ENCODE results near the gene ARAP1.
A peak's percentile ranks its signal among the peaks of the same experiment; 100 is the strongest.

ARAP1 gene

GRCh38 chr11:72675221-72675620 lies 77.0 kb downstream of the ARAP1 start:
- Histone ChIP-seq H3K4ac (ENCODE audit: low read depth in 1 of 2, low read length in 2 of 2) (no peak overlapping the region), H2BK120ac (ENCODE audit: low read depth, low read length) (no peak overlapping the region), H3K4me1 (ENCODE audit: control insufficient read depth, insufficient read depth, low read depth, low read length) (peaks cover 13% of the 10 kb centered on the region), H3K23ac (ENCODE audit: low read length in 2 of 2) (no peak overlapping the region), H4K8ac (ENCODE audit: low read length) (no peak overlapping the region), H3K27me3 (ENCODE audit: control insufficient read depth in 1 of 2, insufficient read depth in 1 of 2, low read length in 2 of 2) (peaks cover 95 to 98% of the 10 kb centered on the region in 2 experiments), H3K18ac (ENCODE audit: low read depth in 1 of 2, low read length in 2 of 2) (no peak overlapping the region), H3K14ac (ENCODE audit: low read length in 2 of 2) (no peak overlapping the region), H2BK15ac (ENCODE audit: low read depth, poor library complexity, severe bottlenecking) (no peak overlapping the region), H4K91ac (ENCODE audit: low read length) (no peak overlapping the region), H3K9me3 (ENCODE audit: control insufficient read depth, low read length) (no peaks in the 10 kb centered on the region), H3K4me2 (ENCODE audit: low read length, poor library complexity, severe bottlenecking) (no peak overlapping the region), H3K4me3 (ENCODE audit: insufficient read depth in 1 of 2, low read depth in 1 of 2, low read length in 2 of 2) (no peak overlapping the region), H3K36me3 (ENCODE audit: control insufficient read depth in 1 of 2, insufficient read depth in 2 of 2, low read depth in 1 of 2, low read length in 2 of 2) (no peaks in the 10 kb centered on the region), H2BK5ac (ENCODE audit: low read depth, low read length, poor library complexity, severe bottlenecking) (no peak overlapping the region), H2BK12ac (ENCODE audit: low read length in 2 of 2) (no peak overlapping the region), H2AFZ (ENCODE audit: low read depth, low read length) (no peak overlapping the region), H2AK5ac (ENCODE audit: low read length, severe bottlenecking) (no peak overlapping the region), H3K9ac (ENCODE audit: low read length) (no peak overlapping the region), H3K27ac (ENCODE audit: low read length, poor library complexity, severe bottlenecking) (no peak overlapping the region), H3K79me1 (replicated peaks; ENCODE audit: low read length, poor library complexity, severe bottlenecking) (no peaks in the 10 kb centered on the region)
- WGBS, result 56% methylated on average over 1 of the region's 2 CpGs
- DNase-seq, result no peak

GRCh38 chr11:72673943-72674828 lies 78.0 kb downstream of the ARAP1 start, which contains the start of gene PDE2A:
TSS of gene PDE2A (minus strand) at chr11:72674422. CDS start at chr11:72674207, 215 bp downstream.
- no peak within 1 kb of the TSS for H2AFZ ChIP-seq (ENCODE audit: low read depth, low read length)
- H3K27me3 ChIP-seq (ENCODE audit: control insufficient read depth in 1 of 2, insufficient read depth in 1 of 2, low read length in 2 of 2), result peaks cover 96 to 98% of the 10 kb centered on the region in 2 experiments
- H3K9me3 ChIP-seq (ENCODE audit: control insufficient read depth, low read length), result no peaks in the 10 kb centered on the region
- no peak within 1 kb of the TSS for H3K4me2 ChIP-seq (ENCODE audit: low read length, poor library complexity, severe bottlenecking)
- H2BK12ac ChIP-seq (ENCODE audit: low read length in 2 of 2), result no peak within 1 kb of the TSS
- WGBS, result 10% methylated on average over 19 of the region's 21 CpGs
- no peak within 1 kb of the TSS for H2BK15ac ChIP-seq (ENCODE audit: low read depth, poor library complexity, severe bottlenecking)
- no peak within 1 kb of the TSS for H2BK120ac ChIP-seq (ENCODE audit: low read depth, low read length)
- H3K4me3 ChIP-seq (ENCODE audit: insufficient read depth in 1 of 2, low read depth in 1 of 2, low read length in 2 of 2), result no peak within 1 kb of the TSS
- H3K9ac ChIP-seq (ENCODE audit: low read length), result no peak within 1 kb of the TSS
- no peak within 1 kb of the TSS for H4K91ac ChIP-seq (ENCODE audit: low read length)
- H3K4me1 ChIP-seq (ENCODE audit: control insufficient read depth, insufficient read depth, low read depth, low read length), result peaks cover 9% of the 10 kb centered on the region
- no peak within 1 kb of the TSS for H3K23ac ChIP-seq (ENCODE audit: low read length in 2 of 2)
- H3K14ac ChIP-seq (ENCODE audit: low read length in 2 of 2), result no peak within 1 kb of the TSS
- H3K4ac ChIP-seq (ENCODE audit: low read depth in 1 of 2, low read length in 2 of 2), result no peak within 1 kb of the TSS
- H4K8ac ChIP-seq (ENCODE audit: low read length), result peak within 1 kb of the TSS; percentile 13
- H2BK5ac ChIP-seq (ENCODE audit: low read depth, low read length, poor library complexity, severe bottlenecking), result no peak within 1 kb of the TSS
- no peaks in the 10 kb centered on the region for H3K79me1 ChIP-seq (replicated peaks; ENCODE audit: low read length, poor library complexity, severe bottlenecking)
- DNase-seq, result no peak
- no peak within 1 kb of the TSS for H3K18ac ChIP-seq (ENCODE audit: low read depth in 1 of 2, low read length in 2 of 2)
- no peak within 1 kb of the TSS for H3K27ac ChIP-seq (ENCODE audit: low read length, poor library complexity, severe bottlenecking)
- no peak within 1 kb of the TSS for H2AK5ac ChIP-seq (ENCODE audit: low read length, severe bottlenecking)
- no peaks in the 10 kb centered on the region for H3K36me3 ChIP-seq (ENCODE audit: control insufficient read depth in 1 of 2, insufficient read depth in 2 of 2, low read depth in 1 of 2, low read length in 2 of 2)

- no peak for DNase-seq
- Histone ChIP-seq H3K27ac (ENCODE audit: low read length, poor library complexity, severe bottlenecking) (no peak overlapping the region), H3K79me1 (replicated peaks; ENCODE audit: low read length, poor library complexity, severe bottlenecking) (no peaks in the 10 kb centered on the region), H3K4me1 (ENCODE audit: control insufficient read depth, insufficient read depth, low read depth, low read length) (peaks cover 9% of the 10 kb centered on the region), H3K9ac (ENCODE audit: low read length) (no peak overlapping the region), H2BK15ac (ENCODE audit: low read depth, poor library complexity, severe bottlenecking) (no peak overlapping the region), H3K4me3 (ENCODE audit: insufficient read depth in 1 of 2, low read depth in 1 of 2, low read length in 2 of 2) (no peak overlapping the region), H4K91ac (ENCODE audit: low read length) (no peak overlapping the region), H2AFZ (ENCODE audit: low read depth, low read length) (no peak overlapping the region), H3K27me3 (ENCODE audit: control insufficient read depth in 1 of 2, insufficient read depth in 1 of 2, low read length in 2 of 2) (peaks cover 96 to 98% of the 10 kb centered on the region in 2 experiments), H2BK12ac (ENCODE audit: low read length in 2 of 2) (no peak overlapping the region), H3K36me3 (ENCODE audit: control insufficient read depth in 1 of 2, insufficient read depth in 2 of 2, low read depth in 1 of 2, low read length in 2 of 2) (no peaks in the 10 kb centered on the region), H3K18ac (ENCODE audit: low read depth in 1 of 2, low read length in 2 of 2) (no peak overlapping the region), H3K4ac (ENCODE audit: low read depth in 1 of 2, low read length in 2 of 2) (no peak overlapping the region), H3K9me3 (ENCODE audit: control insufficient read depth, low read length) (no peaks in the 10 kb centered on the region), H4K8ac (ENCODE audit: low read length) (no peak overlapping the region), H3K23ac (ENCODE audit: low read length in 2 of 2) (no peak overlapping the region), H2AK5ac (ENCODE audit: low read length, severe bottlenecking) (no peak overlapping the region), H2BK5ac (ENCODE audit: low read depth, low read length, poor library complexity, severe bottlenecking) (no peak overlapping the region), H3K14ac (ENCODE audit: low read length in 2 of 2) (no peak overlapping the region), H3K4me2 (ENCODE audit: low read length, poor library complexity, severe bottlenecking) (no peak overlapping the region), H2BK120ac (ENCODE audit: low read depth, low read length) (no peak overlapping the region)
- 42% methylated on average over 12 of the region's 12 CpGs for WGBS
These were observed 78.8 kb downstream of the ARAP1 start for GRCh38 chr11:72673284-72673942.

GRCh38 chr11:72672597-72673238 lies 79.5 kb downstream of the ARAP1 start:
- Histone ChIP-seq H3K9me3 (ENCODE audit: control insufficient read depth, low read length) (peaks cover 2% of the 10 kb centered on the region), H2AFZ (ENCODE audit: low read depth, low read length) (no peak overlapping the region), H3K27me3 (ENCODE audit: control insufficient read depth in 1 of 2, insufficient read depth in 1 of 2, low read length in 2 of 2) (peaks cover 96 to 98% of the 10 kb centered on the region in 2 experiments), H3K14ac (ENCODE audit: low read length in 2 of 2) (no peak overlapping the region), H2BK15ac (ENCODE audit: low read depth, poor library complexity, severe bottlenecking) (no peak overlapping the region), H3K4me2 (ENCODE audit: low read length, poor library complexity, severe bottlenecking) (no peak overlapping the region), H4K8ac (ENCODE audit: low read length) (no peak overlapping the region), H3K4me3 (ENCODE audit: insufficient read depth in 1 of 2, low read depth in 1 of 2, low read length in 2 of 2) (no peak overlapping the region), H3K27ac (ENCODE audit: low read length, poor library complexity, severe bottlenecking) (no peak overlapping the region), H2BK12ac (ENCODE audit: low read length in 2 of 2) (no peak overlapping the region), H3K18ac (ENCODE audit: low read depth in 1 of 2, low read length in 2 of 2) (no peak overlapping the region), H3K4me1 (ENCODE audit: control insufficient read depth, insufficient read depth, low read depth, low read length) (peaks cover 9% of the 10 kb centered on the region), H3K23ac (ENCODE audit: low read length in 2 of 2) (no peak overlapping the region), H3K9ac (ENCODE audit: low read length) (no peak overlapping the region), H3K4ac (ENCODE audit: low read depth in 1 of 2, low read length in 2 of 2) (no peak overlapping the region), H2BK5ac (ENCODE audit: low read depth, low read length, poor library complexity, severe bottlenecking) (no peak overlapping the region), H3K79me1 (replicated peaks; ENCODE audit: low read length, poor library complexity, severe bottlenecking) (no peaks in the 10 kb centered on the region), H2BK120ac (ENCODE audit: low read depth, low read length) (no peak overlapping the region), H3K36me3 (ENCODE audit: control insufficient read depth in 1 of 2, insufficient read depth in 2 of 2, low read depth in 1 of 2, low read length in 2 of 2) (no peaks in the 10 kb centered on the region), H4K91ac (ENCODE audit: low read length) (no peak overlapping the region), H2AK5ac (ENCODE audit: low read length, severe bottlenecking) (no peak overlapping the region)
- 84% methylated on average over 4 of the region's 4 CpGs for WGBS
- DNase-seq, result no peak

All from mesenchymal stem cell (in vitro differentiated cells and primary cell).